HepG2 (cell line): Measurements from ENCODE around the gene GIMD1. TPM values are rescaled to one million over a fixed set of nuclear protein-coding genes. Genes with fewer than 3 reads are reported as not detected.
A peak's percentile ranks its signal among the peaks of the same experiment; 100 is the strongest.
"Not testable (repeated sequence)": the region's sequence is repeated elsewhere in the genome, so short reads cannot be mapped to it uniquely, and the experiment has no call there.

ENCODE experiments used
- ATAC-seq: fragments of 200-7000 bp; cut with Tn5 transposase; 3 replicates; pipeline ENCODE4 v1.9.1; 2020; ENCODE audit warnings: mild to moderate bottlenecking, moderate library complexity
- BruUV-seq: library from RNA; stranded (reverse); fragments of 400-500 nt; replicated peaks from 2 replicates; lab custom pipeline; 2021; lab: Mats Ljungman, UMichigan
- CTCF ChIA-PET: fragments of 300-600 bp; formaldehyde crosslinking; extraction: SDS; loops from one replicate; lab custom pipeline; 2021; ENCODE audit warnings: low total read pairs, inconsistent platforms, low intra/inter-chr PET ratio; lab: Yijun Ruan, JAX
- POLR2A ChIA-PET: fragments of 350-600 bp; sonication (Branson Sonifier 250); formaldehyde crosslinking; loops from one replicate; lab custom pipeline; 2020; ENCODE audit warnings: antibody characterized with exemption, inconsistent platforms; lab: Yijun Ruan, JAX
- DNase-seq: peaks from one replicate; pipeline ENCODE4 v3.0.0-alpha.2; 2015; ENCODE audit warnings: low spot score
- FAIRE-seq: peaks from 3 replicates; lab custom pipeline; 2011; peaks lifted over from hg19 to GRCh38; lab: Jason Lieb, UNC
- H2AFZ ChIP-seq: one replicate; pipeline ENCODE4 v1.6.1; 2011; ENCODE audit warnings: low read length, inconsistent platforms
- H3K27ac ChIP-seq: fragments of 300-600 bp; 3 replicates; pipeline ENCODE4 v1.8.0; 2011; ENCODE audit warnings: mixed run types, mild to moderate bottlenecking, mixed read lengths, low read length, inconsistent platforms; ENCODE audit not compliant: insufficient read depth; ENCODE audit errors: extremely low read length
- H3K27me3 ChIP-seq, 2 experiments: fragments of 200-600 bp in 1 of 2; 2 replicates in 1 of 2; 3 replicates in 1 of 2; pipeline versions ENCODE4 v1.6.0 to v1.8.0; 2011; ENCODE audit warnings: low read length in 2 of 2, mild to moderate bottlenecking in 2 of 2, moderate library complexity in 2 of 2, inconsistent platforms in 1 of 2; ENCODE audit not compliant: insufficient read depth in 2 of 2, control insufficient read depth in 1 of 2
- H3K36me3 ChIP-seq, 2 experiments: fragments of 200-600 bp in 1 of 2; replicated peaks in 1 of 2; 2 replicates in 1 of 2; 3 replicates in 1 of 2; pipeline versions ENCODE4 v1.5.1 to v1.8.0; 2011; ENCODE audit warnings: low read length in 2 of 2, inconsistent platforms in 1 of 2; ENCODE audit not compliant: insufficient read depth in 2 of 2, control insufficient read depth in 1 of 2
- H3K4me1 ChIP-seq: 2 replicates; pipeline ENCODE4 v1.5.1; 2012; ENCODE audit warnings: low read length, inconsistent platforms; ENCODE audit not compliant: insufficient read depth
- H3K4me2 ChIP-seq: 2 replicates; pipeline ENCODE4 v1.6.0; 2011; ENCODE audit warnings: low read depth, low read length, inconsistent platforms
- H3K4me3 ChIP-seq, 3 experiments: fragments of 200-600 bp in 1 of 3; sonication (generic), shearing (Covaris generic) in 1 of 3; replicated peaks in 1 of 3; 2 replicates each; pipeline ENCODE4 v1.5.1; 2011 to 2016; ENCODE audit warnings: low read length in 3 of 3, inconsistent platforms in 2 of 3, low read depth in 2 of 3, mild to moderate bottlenecking in 2 of 3, control low read depth in 1 of 3, mixed read lengths in 1 of 3; ENCODE audit not compliant: insufficient read depth in 1 of 3
- H3K79me2 ChIP-seq: one replicate; pipeline ENCODE4 v1.6.1; 2011; ENCODE audit warnings: low read length, inconsistent platforms; ENCODE audit not compliant: insufficient read depth
- H3K9ac ChIP-seq: 2 replicates; pipeline ENCODE4 v1.6.0; 2011; ENCODE audit warnings: mild to moderate bottlenecking, low read depth, low read length, inconsistent platforms; ENCODE audit not compliant: insufficient read depth
- H3K9me3 ChIP-seq: 2 replicates; pipeline ENCODE4 v1.5.1; 2012; ENCODE audit warnings: mild to moderate bottlenecking, low read length
- H4K20me1 ChIP-seq: 2 replicates; pipeline ENCODE4 v1.6.0; 2011; ENCODE audit warnings: inconsistent platforms, mild to moderate bottlenecking, low read length, moderate library complexity; ENCODE audit not compliant: insufficient read depth
- FLYWCH1 ChIP-seq: sonication (generic); formaldehyde crosslinking; IDR thresholded peaks from 2 replicates; pipeline ENCODE4 v1.8.1; 2023; ENCODE audit warnings: mild to moderate bottlenecking, missing genetic modification reagents
- GZF1 ChIP-seq: sonication (generic); formaldehyde crosslinking; IDR thresholded peaks from 2 replicates; pipeline ENCODE4 v1.5.1; 2020; ENCODE audit warnings: mild to moderate bottlenecking, missing genetic modification reagents
- RAD51 ChIP-seq: fragments of 450-650 bp; IDR thresholded peaks from 2 replicates; pipeline ENCODE4 v1.6.1; 2016; ENCODE audit warnings: borderline replicate concordance
- RFX3 ChIP-seq: IDR thresholded peaks from 2 replicates; pipeline ENCODE4 v1.6.1; 2016; ENCODE audit warnings: missing biosample characterization, missing genetic modification reagents
- TAF15 ChIP-seq: fragments of 200-400 bp; formaldehyde crosslinking; IDR thresholded peaks from one replicate; pipeline ENCODE4 v1.6.1; 2018; ENCODE audit warnings: mild to moderate bottlenecking, low read depth, low read length; ENCODE audit not compliant: poor library complexity, severe bottlenecking
- ZBTB20 ChIP-seq: sonication (generic); formaldehyde crosslinking; IDR thresholded peaks from 2 replicates; pipeline ENCODE4 v1.8.1; 2023; ENCODE audit warnings: missing genetic modification reagents, low read depth, mild to moderate bottlenecking, borderline replicate concordance
- ZNF468 ChIP-seq: sonication (generic); formaldehyde crosslinking; IDR thresholded peaks from 2 replicates; pipeline ENCODE4 v1.8.0; 2022; ENCODE audit warnings: mild to moderate bottlenecking, moderate library complexity, missing genetic modification reagents
- WGBS: methylation state at CpG from one replicate; pipeline ENCODE4 v1.1.6; 2017; ENCODE audit warnings: low lambda C conversion rate; 5-methylcytosine and 5-hydroxymethylcytosine counted together
- in situ Hi-C: cut with HindIII; loops from 2 replicates; pipeline ENCODE4 v1.10.0; 2017; ENCODE audit warnings: low pct_unique_long_range_greater_than_20kb; ENCODE audit not compliant: extremely low pct_ligation_motif_present
- intact Hi-C: fragments of 100-400 bp; cut with micrococcal nuclease; formaldehyde crosslinking; loops from one replicate; pipeline ENCODE4 v1.10.0; 2022; ENCODE audit not compliant: unreplicated experiment
- polyA plus RNA-seq, 8 experiments: library from polyadenylated mRNA; depleted of rRNA in 3 of 8; stranded (reverse) in 7 of 8; unstranded in 1 of 8; fragments of >200 nt; fragmentation: Illumina TruSeq in 4 of 8; extraction: Trizol in 4 of 8; gene quantifications; 2 replicates each; pipeline versions ENCODE4 v1.2.1 to v1.2.3, GENCODE V29; 2011 to 2016; ENCODE audit warnings: low read depth in 4 of 8, missing spikeins in 1 of 8, mixed read lengths in 1 of 8; ENCODE audit not compliant: insufficient read depth in 1 of 8
- total RNA-seq, 5 experiments: library from RNA; depleted of rRNA; stranded (reverse); fragments of >200 nt; fragmentation: Illumina TruSeq; extraction: Trizol; gene quantifications; 2 replicates each; pipeline ENCODE4 v1.2.3, GENCODE V29; 2016; ENCODE audit warnings: low read depth in 1 of 5
- TF ChIP-seq, protein P1 (sequence below): sonication (generic); formaldehyde crosslinking; IDR thresholded peaks from 2 replicates; pipeline ENCODE4 v1.5.1; 2020; ENCODE audit warnings: missing genetic modification reagents, mild to moderate bottlenecking, borderline replicate concordance
- TF ChIP-seq, protein P2 (sequence below): sonication (generic); formaldehyde crosslinking; IDR thresholded peaks from 2 replicates; pipeline ENCODE4 v1.5.0; 2020; ENCODE audit warnings: missing genetic modification reagents

GIMD1 gene
- total and polyA plus RNA-seq, 2 of the 13 experiments (the other 11 are each of a cell fraction or from before 2014, with no cell fraction given) = not detected

DNA sequence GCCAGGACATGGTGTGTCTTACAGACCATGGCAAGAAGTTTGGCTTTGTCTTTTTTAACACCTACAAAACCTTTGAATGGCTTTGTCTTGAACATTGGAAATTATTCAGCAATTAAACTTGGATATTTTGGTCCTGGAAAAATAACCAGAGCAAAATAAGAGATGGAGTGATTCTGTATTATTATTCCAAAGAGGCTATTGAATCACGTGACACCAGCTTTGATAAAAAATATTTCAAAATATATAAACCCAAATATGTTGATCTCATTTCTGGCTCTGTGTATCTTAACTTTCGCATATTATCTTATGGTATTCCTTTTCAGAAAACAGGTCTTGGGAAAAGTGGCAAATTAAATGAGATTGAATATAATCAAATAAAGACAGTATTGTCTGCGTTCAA is 32.6 kb upstream of the GIMD1 start:
- ChIA-PET POLR2A (no interaction called here), CTCF (no interaction called here)
- H3K36me3 ChIP-seq = no peaks in the 10 kb centered on the region
- 1% methylated on average over 3 of the region's 3 CpGs for WGBS
- H2AFZ ChIP-seq = no peak overlapping the region
- no peaks in the 10 kb centered on the region for H4K20me1 ChIP-seq
- FAIRE-seq = no peak
- no peak for ATAC-seq
- peaks cover 6% of the 10 kb centered on the region for H3K9me3 ChIP-seq
- no peak overlapping the region for H3K27ac ChIP-seq
- H3K9ac ChIP-seq = no peak overlapping the region
- peak; percentile 66; the same call in 1 of the 2 replicates for TF ChIP-seq RAD51
- no peak for TF ChIP-seq RFX3
- no peak overlapping the region for H3K4me3 ChIP-seq
- H3K4me1 ChIP-seq = no peaks in the 10 kb centered on the region
- BruUV-seq = no TSS peak
- no peak overlapping the region for H3K4me2 ChIP-seq
- H3K27me3 ChIP-seq = no peaks in the 10 kb centered on the region
- no peaks in the 10 kb centered on the region for H3K79me2 ChIP-seq
- intact Hi-C loops = no loop called here
- no peak for DNase-seq
- in situ Hi-C loops = no loop called here

DNA sequence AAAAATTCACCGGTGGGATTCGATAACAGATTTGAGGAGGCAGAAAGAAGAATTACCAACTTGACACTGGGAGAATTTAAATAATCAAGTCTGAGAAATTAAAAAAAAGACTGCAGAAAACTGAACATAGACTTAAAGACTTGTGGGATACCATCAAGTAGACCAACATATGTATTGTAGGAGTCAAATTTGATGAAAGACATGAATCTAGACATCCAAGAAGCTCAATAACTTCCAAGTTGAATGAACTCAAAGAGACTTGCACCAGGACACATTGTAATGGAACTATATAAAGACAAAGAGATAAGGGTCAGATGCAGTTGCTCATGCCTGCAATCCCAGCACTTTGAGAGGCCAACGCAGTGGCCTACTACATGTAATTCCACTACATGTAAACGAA is 30.3 kb upstream of the GIMD1 start:
- intact Hi-C loops, H3K79me2 ChIP-seq, POLR2A ChIA-PET, in situ Hi-C loops, H3K4me1 ChIP-seq, H3K4me2 ChIP-seq, H3K36me3 ChIP-seq, H3K27ac ChIP-seq, BruUV-seq, DNase-seq, H3K9ac ChIP-seq, H4K20me1 ChIP-seq, ATAC-seq, H2AFZ ChIP-seq, H3K4me3 ChIP-seq, H3K27me3 ChIP-seq, CTCF ChIA-PET: not testable (repeated sequence)
- H3K9me3 ChIP-seq = peaks cover 20% of the 10 kb centered on the region
- FAIRE-seq = peak; percentile 64
- 27% methylated on average over 3 of the region's 4 CpGs for WGBS

GRCh38 chr4:106395582-106395981 is 27.0 kb upstream of the GIMD1 start:
- BruUV-seq = no TSS peak
- in situ Hi-C loops (no loop called here), intact Hi-C loops (no loop called here)
- ChIA-PET CTCF (no interaction called here), POLR2A (no interaction called here)
- H2AFZ ChIP-seq = no peak overlapping the region
- H3K4me2 ChIP-seq = no peak overlapping the region
- no peak overlapping the region for H3K4me3 ChIP-seq
- no peaks in the 10 kb centered on the region for H3K36me3 ChIP-seq
- WGBS = 3% methylated on average over 2 of the region's 2 CpGs
- no peak for DNase-seq
- ATAC-seq = no peak
- no peaks in the 10 kb centered on the region for H3K79me2 ChIP-seq
- no peak for FAIRE-seq
- H4K20me1 ChIP-seq = no peaks in the 10 kb centered on the region
- TF ChIP-seq FLYWCH1 (no peak), ZNF468 (CRISPR knock-in tag) (no peak), ZBTB20 (no peak), GZF1 (CRISPR knock-in tag) (no peak), TAF15 (no peak)
- TF ChIP-seq, protein P1, sequence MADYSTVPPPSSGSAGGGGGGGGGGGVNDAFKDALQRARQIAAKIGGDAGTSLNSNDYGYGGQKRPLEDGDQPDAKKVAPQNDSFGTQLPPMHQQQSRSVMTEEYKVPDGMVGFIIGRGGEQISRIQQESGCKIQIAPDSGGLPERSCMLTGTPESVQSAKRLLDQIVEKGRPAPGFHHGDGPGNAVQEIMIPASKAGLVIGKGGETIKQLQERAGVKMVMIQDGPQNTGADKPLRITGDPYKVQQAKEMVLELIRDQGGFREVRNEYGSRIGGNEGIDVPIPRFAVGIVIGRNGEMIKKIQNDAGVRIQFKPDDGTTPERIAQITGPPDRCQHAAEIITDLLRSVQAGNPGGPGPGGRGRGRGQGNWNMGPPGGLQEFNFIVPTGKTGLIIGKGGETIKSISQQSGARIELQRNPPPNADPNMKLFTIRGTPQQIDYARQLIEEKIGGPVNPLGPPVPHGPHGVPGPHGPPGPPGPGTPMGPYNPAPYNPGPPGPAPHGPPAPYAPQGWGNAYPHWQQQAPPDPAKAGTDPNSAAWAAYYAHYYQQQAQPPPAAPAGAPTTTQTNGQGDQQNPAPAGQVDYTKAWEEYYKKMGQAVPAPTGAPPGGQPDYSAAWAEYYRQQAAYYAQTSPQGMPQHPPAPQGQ (CRISPR knock-in tag) = no peak
- TF ChIP-seq, protein P2, sequence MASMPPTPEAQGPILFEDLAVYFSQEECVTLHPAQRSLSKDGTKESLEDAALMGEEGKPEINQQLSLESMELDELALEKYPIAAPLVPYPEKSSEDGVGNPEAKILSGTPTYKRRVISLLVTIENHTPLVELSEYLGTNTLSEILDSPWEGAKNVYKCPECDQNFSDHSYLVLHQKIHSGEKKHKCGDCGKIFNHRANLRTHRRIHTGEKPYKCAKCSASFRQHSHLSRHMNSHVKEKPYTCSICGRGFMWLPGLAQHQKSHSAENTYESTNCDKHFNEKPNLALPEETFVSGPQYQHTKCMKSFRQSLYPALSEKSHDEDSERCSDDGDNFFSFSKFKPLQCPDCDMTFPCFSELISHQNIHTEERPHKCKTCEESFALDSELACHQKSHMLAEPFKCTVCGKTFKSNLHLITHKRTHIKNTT = no peak
- H3K9me3 ChIP-seq = peaks cover 20% of the 10 kb centered on the region
- no peaks in the 10 kb centered on the region for H3K27me3 ChIP-seq
- H3K27ac ChIP-seq = no peak overlapping the region
- no peaks in the 10 kb centered on the region for H3K4me1 ChIP-seq
- no peak overlapping the region for H3K9ac ChIP-seq
